Thyroid gland (tissue), 4 donors: ENCODE results near the gene YIPF1.

ENCODE experiments used
- POLR2A ChIP-seq, 2 donors: fragments of 450-650 bp; IDR thresholded peaks; one replicate each; pipeline ENCODE4 v1.6.1; 2017; ENCODE audit warnings: antibody characterized with exemption in 2 of 2, mild to moderate bottlenecking in 2 of 2, moderate library complexity in 1 of 2
- TF ChIP-seq, protein P1 (sequence below), 6 experiments: fragments of 200-600 bp in 3 of 6; fragments of 450-650 bp in 3 of 6; sonication (generic) in 3 of 6; IDR thresholded peaks; one replicate each; pipeline ENCODE4 v1.5.1; 2016 to 2019; ENCODE audit warnings: antibody characterized with exemption in 6 of 6, mild to moderate bottlenecking in 2 of 6, inconsistent platforms in 1 of 6, moderate library complexity in 1 of 6

DNA sequence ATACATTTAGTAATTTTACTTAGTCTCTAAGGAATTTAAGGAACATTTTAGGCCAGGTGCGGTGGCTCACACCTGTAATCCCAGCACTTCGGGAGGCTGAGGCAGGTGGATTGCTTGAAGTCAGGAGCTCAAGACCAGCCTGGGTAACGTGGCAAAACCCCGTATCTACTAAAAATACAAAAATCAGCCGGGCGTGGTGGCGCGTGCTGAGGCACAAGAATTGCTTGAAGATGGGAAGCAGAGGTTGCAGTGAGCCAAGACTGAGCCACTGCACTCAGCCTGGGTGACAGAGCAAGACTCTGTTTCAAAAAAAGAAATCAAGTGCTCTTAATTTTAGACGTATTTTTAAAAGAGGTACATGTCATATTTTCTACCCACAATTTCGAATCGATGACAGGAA, 54.8 kb downstream of the YIPF1 start:
- TF ChIP-seq, protein P1, sequence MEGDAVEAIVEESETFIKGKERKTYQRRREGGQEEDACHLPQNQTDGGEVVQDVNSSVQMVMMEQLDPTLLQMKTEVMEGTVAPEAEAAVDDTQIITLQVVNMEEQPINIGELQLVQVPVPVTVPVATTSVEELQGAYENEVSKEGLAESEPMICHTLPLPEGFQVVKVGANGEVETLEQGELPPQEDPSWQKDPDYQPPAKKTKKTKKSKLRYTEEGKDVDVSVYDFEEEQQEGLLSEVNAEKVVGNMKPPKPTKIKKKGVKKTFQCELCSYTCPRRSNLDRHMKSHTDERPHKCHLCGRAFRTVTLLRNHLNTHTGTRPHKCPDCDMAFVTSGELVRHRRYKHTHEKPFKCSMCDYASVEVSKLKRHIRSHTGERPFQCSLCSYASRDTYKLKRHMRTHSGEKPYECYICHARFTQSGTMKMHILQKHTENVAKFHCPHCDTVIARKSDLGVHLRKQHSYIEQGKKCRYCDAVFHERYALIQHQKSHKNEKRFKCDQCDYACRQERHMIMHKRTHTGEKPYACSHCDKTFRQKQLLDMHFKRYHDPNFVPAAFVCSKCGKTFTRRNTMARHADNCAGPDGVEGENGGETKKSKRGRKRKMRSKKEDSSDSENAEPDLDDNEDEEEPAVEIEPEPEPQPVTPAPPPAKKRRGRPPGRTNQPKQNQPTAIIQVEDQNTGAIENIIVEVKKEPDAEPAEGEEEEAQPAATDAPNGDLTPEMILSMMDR (IDR thresholded peaks at IDR 0.05): no peak
- no peak for TF ChIP-seq POLR2A (IDR thresholded peaks at IDR 0.05)
